ENCODE results near the gene CYP3A5.
"Not testable (repeated sequence)": the region's sequence is repeated elsewhere in the genome, so short reads cannot be mapped to it uniquely, and the experiment has no call there.

CYP3A5 gene

DNA sequence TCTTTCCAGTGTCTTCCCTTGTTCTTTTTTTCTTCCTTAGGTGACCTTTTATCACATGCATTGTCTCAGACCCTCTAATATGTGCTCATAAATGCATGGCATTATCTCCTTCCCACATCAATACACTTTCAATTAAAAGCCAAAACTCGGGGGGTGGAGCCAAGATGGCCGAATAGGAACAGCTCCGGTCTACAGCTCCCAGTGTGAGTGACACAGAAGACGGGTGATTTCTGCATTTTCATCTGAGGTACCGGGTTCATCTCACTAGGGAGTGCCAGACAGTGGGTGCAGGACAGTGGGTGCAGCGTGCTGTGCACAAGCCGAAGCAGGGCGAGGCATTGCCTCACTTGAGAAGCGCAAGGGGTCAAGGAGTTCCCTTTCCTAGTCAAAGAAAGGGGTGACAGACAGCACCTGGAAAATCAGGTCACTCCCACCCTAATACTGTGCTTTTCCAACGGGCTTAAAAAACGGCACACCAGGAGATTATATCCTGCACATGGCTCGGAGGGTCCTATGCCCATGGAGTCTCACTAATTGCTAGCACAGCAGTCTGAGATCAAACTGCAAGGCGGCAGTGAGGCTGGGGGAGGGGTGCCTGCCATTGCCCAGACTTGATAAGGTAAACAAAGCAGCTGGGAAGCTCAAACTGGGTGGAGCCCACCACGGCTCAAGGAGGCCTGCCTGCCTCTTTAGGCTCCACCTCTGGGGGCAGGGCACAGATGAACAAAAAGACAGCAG lies 6.2 kb upstream of the CYP3A5 start:
- not testable (repeated sequence) for DNase-seq (ENCODE audit: insufficient read length, low spot score); FAIRE-seq

DNA sequence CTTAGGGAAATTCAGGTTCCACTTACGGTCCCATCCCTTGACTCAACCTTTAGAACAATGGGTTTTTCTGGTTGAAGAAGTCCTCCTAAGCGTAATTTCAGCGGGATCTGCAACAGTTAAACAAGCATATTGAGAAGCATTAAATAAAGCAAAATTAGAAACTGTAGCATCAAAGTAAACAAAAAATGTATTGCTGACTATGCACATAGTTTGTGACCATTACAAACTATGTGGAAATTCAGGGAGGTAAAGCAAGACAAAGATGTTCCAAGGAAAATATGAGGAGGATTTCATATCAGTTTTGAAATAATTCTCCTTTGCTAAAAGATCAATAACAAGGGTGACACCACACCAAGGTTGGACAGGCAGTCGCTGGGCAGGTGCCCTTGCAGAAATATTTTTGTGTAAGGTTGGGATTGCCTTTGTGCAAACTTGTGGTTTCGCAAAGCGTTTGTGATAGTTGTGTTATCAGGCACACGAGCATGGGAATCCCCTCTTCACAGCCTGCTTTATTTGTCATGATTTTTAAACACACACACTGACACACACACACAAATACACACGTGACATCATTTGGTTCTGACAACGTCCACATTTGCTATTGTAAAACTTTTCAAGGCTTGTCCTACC lies 5.4 kb upstream of the CYP3A5 start:
- FAIRE-seq (no peak), DNase-seq (ENCODE audit: insufficient read length, low spot score) (no peak)

GRCh38 chr7:99679032-99679399 lies 780 bp downstream of the CYP3A5 start:
- DNase-seq (ENCODE audit: insufficient read length, low spot score): no peak
- FAIRE-seq: no peak

DNA sequence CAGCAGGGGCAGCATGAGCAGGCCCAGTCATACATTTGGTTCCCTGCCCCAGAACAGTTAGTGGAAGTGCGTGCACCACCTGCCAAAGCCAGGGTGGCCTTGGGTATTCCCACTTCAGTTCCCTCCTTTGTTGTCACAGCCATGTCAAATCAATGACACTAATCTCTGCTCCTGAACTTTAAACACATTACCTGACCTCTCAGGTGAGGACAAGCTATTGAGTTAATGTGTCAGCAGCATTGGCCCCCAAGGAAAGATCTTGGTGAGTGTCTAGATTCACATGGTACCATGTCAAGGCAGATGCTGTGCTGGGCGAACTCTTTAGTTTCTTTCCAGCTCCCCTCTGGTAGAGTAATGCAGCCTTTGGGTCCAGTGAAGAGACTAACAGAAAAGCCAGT lies 2.1 kb downstream of the CYP3A5 start:
- no peak for DNase-seq (ENCODE audit: insufficient read length, low spot score)
- no peak for FAIRE-seq

GRCh38 chr7:99677013-99677647 lies 2.7 kb downstream of the CYP3A5 start:
- DNase-seq (ENCODE audit: insufficient read length, low spot score): no peak
- FAIRE-seq: no peak

DNA sequence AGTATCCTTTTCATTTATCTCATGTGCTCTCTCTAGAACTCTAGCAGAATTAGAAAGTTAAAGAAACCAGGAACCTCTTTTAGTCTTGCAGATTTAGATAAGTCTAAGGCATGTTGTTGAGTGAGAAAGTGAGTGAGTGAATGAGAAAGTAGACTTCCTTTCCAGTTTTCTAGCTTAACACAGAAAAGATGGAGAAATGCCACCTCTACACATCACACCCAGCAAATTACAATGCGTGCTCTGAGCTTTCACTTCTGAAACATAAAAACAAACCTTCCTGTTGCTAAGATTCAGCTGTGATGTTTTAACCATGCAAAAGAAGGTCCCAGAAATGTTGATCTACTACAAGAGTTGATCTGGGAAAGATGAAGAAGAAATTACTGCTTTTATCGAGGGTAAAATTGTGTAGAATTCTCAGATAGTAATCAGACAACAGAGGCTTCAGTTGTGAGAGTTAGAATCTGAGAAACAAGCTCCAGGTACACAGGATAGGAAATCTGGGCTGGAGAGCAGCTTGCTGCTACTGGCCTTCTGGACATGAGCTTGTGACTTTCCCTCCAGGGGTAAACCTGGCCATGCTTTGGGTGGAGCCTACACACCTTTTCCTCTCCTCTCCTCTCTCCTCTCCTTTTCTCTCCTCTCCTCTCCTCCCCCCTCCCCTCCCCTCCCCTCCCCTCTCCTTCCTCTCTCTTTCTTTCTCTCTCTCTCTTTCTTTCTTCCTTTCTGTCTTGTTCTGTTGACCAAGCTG lies 4.6 kb downstream of the CYP3A5 start:
- DNase-seq (ENCODE audit: insufficient read length, low spot score) (no peak), FAIRE-seq (no peak)

DNA sequence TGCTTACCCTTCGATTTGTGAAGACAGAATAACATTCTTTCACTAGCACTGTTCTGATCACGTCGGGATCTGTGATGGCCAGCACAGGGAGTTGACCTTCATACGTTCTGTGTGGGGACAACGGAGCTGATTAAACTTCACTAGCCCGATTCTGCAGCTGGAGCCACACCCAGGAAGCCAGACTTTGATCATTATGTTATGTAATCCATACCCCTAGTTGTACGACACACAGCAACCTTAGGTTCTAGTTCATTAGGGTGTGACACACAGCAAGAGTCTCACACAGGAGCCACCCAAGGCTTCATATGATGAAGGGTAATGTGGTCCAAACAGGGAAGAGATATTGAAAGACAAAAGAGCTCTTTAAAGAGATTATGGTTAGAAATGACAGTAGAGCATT lies 7.2 kb downstream of the CYP3A5 start:
- FAIRE-seq: no peak
- no peak for DNase-seq (ENCODE audit: insufficient read length, low spot score)

GRCh38 chr7:99669782-99670181 lies 10.0 kb downstream of the CYP3A5 start:
- no peak for DNase-seq (ENCODE audit: insufficient read length, low spot score)
- no peak for FAIRE-seq

- no peak for DNase-seq (ENCODE audit: insufficient read length, low spot score)
- FAIRE-seq: no peak
Observed at GRCh38 chr7:99668541-99668940, 11.3 kb downstream of the CYP3A5 start.

DNA sequence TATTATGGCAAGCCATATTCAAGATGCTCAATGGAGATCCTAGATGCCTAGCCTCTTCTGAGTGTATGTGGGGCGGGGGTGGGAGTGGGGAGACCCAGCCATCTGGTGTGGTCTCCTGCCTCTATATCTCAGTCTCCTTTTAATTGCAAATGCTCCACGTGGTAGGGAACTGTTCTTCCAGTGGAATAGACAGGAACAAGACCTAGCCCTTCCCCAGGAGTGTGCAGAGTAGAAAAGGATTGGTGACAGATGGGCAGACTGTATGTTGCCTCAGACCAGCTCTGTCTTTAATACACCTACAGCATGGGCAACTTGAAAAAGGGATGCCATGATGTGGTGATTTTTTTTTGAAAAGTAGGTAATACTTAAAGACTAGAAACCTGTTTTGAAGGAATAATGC lies 12.6 kb downstream of the CYP3A5 start:
- FAIRE-seq: no peak

DNA sequence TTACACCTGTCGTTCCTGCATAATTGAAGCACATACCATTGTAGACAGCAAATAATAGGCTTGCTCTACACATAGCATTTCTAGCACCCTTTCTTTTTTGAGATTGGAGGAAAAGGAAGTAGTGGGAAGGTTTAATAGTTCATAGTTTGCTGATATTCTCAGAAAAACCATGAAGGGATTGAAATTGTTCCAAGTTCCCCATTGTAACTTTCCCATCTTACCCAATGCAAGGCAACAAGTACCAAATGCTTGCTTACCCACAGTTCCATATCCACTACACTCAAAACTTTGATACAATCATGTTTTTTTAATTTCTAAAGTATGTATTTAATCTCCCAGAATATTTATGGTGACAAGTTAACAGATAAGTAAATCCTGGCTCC lies 13.8 kb downstream of the CYP3A5 start:
- no peak for FAIRE-seq
- DNase-seq (ENCODE audit: insufficient read length, low spot score): no peak

More for the DNA sequence above, 12.6 kb downstream of the CYP3A5 start:
- DNase-seq (ENCODE audit: insufficient read length, low spot score): no peak

DNA sequence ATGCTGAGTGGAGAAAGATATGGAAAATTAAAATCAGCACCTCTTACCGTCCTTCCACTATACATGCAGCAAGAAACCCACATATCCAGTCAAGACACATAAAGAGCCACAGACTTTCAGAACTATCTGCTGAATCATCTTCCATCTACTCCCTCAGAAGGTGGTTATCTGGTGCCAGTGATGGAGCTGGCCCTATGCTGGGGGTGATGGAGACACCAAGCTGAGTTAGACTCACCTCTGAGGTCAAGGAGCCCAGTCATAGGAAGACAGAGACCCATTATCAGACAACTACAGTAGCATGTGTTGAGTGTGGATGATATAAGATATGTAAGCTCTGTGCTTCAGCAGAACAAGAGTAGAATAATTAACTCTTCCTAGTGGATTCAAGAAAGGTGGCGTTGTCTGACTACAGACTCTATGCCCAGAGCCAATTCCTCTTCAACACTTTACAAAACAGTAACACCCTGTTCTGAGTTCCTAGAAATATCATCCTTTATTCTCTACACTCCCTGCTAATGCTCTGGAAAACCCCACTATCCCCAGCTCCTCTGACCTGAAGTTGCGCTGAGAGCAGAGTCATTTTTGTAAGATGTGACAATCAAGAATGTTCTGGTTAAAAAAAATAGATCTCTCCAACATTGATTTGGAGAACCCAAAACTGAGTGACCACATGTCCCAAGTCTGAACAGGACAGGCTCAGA lies 14.3 kb downstream of the CYP3A5 start:
- DNase-seq (ENCODE audit: insufficient read length, low spot score): no peak
- no peak for FAIRE-seq

GRCh38 chr7:99657879-99658278 lies 21.9 kb downstream of the CYP3A5 start:
- DNase-seq (ENCODE audit: insufficient read length, low spot score); FAIRE-seq: not testable (repeated sequence)

GRCh38 chr7:99654626-99655025 lies 25.2 kb downstream of the CYP3A5 start:
- not testable (repeated sequence) for DNase-seq (ENCODE audit: insufficient read length, low spot score); FAIRE-seq

- no peak for FAIRE-seq
- DNase-seq (ENCODE audit: insufficient read length, low spot score): no peak
Observed at GRCh38 chr7:99653754-99654153, 26.0 kb downstream of the CYP3A5 start.

- FAIRE-seq; DNase-seq (ENCODE audit: insufficient read length, low spot score): not testable (repeated sequence)
Observed at GRCh38 chr7:99653269-99653668, 26.5 kb downstream of the CYP3A5 start.

- no peak for DNase-seq (ENCODE audit: insufficient read length, low spot score)
- FAIRE-seq: no peak
Observed at GRCh38 chr7:99652671-99653070, 27.1 kb downstream of the CYP3A5 start.

DNA sequence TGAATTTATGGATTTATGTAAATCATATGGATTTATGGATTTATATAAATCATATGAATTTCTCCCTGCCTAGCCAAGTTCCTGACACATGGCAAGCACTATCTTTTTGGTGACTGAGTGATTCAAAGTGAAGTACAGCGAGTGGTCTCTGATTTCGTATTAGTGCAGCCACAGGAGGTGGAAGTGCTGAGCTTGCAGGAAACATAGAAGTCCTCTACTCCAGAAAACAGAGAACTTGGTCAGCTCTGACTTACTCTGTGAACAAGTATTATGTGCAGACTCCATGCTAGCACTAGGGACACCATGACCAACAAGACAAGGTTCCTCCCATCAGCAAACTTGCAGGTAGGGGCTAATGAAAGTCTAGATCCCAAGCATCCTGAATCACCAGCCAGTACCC lies 28.5 kb downstream of the CYP3A5 start:
- FAIRE-seq: no peak
- DNase-seq (ENCODE audit: insufficient read length, low spot score): no peak

DNA sequence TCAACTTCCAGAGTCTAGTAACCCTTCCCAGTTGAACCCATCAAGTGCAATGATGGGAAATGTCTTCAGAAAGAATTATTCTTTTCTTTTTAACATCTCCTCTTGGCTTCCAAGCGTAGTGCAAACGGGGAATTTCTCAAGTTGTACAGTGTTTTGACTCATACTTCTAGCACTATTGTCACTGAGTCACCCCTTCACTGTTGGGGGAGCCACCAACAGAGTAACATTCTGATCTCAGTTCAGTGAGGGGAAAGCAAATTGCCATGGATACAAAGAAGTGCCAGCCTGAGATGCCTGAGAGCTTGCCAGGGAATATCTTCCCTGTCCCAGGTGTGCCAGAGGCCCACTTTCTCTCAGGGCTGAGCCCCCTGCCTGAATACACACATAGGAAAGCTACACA lies 31.0 kb downstream of the CYP3A5 start:
- FAIRE-seq: no peak

GRCh38 chr7:99645590-99645989 lies 34.2 kb downstream of the CYP3A5 start:
- DNase-seq (ENCODE audit: insufficient read length, low spot score) (no peak), FAIRE-seq (no peak)

More for the DNA sequence above, 31.0 kb downstream of the CYP3A5 start:
- no peak for DNase-seq (ENCODE audit: insufficient read length, low spot score)

- FAIRE-seq: no peak
Observed at GRCh38 chr7:99644431-99644830, 35.4 kb downstream of the CYP3A5 start.

More at GRCh38 chr7:99644431-99644830, 35.4 kb downstream of the CYP3A5 start:
- DNase-seq (ENCODE audit: insufficient read length, low spot score): no peak

Measured in GM19239 (cell line).